A549 (cell line): ENCODE results near the gene PSMB5. TPM values are rescaled to one million over a fixed set of nuclear protein-coding genes. Genes with fewer than 3 reads are reported as not detected.

Source experiments
- ATAC-seq, 2 experiments: fragments of 200-7000 bp in 1 of 2; fragments of >200 bp in 1 of 2; cut with Nextera tagmentation in 1 of 2; cut with Tn5 transposase in 1 of 2; 3 replicates each; pipeline versions ENCODE4 v1.8.0 to v1.9.1; 2018 to 2020; ENCODE audit warnings: mild to moderate bottlenecking in 1 of 2, moderate library complexity in 1 of 2
- CTCF ChIA-PET: fragments of 300-600 bp; sonication (Branson Sonifier 250); formaldehyde crosslinking; extraction: SDS; loops from one replicate; lab custom pipeline; 2021; ENCODE audit warnings: antibody characterized with exemption, inconsistent platforms; lab: Yijun Ruan, JAX
- POLR2A ChIA-PET: fragments of 350-600 bp; formaldehyde crosslinking; extraction: SDS; loops from one replicate; lab custom pipeline; 2021; ENCODE audit warnings: antibody characterized with exemption, inconsistent platforms; lab: Yijun Ruan, JAX
- DNase-seq, 2 experiments: peaks; one replicate each; pipeline versions ENCODE4 v3.0.0 to v3.0.0-alpha.2; 2011 to 2016; ENCODE audit warnings: low read depth in 1 of 2, low spot score in 1 of 2
- FAIRE-seq: peaks from 2 replicates; lab custom pipeline; 2011; peaks lifted over from hg19 to GRCh38; lab: Jason Lieb, UNC
- H3K27ac ChIP-seq, 2 experiments: fragments of >200 bp; sonication (Bioruptor Twin); formaldehyde crosslinking; 3 replicates each; pipeline ENCODE4 v1.5.1; 2016 to 2017
- H3K4me1 ChIP-seq: fragments of >200 bp; sonication (Bioruptor Twin); formaldehyde crosslinking; 3 replicates; pipeline ENCODE4 v1.6.1; 2016
- H3K4me2 ChIP-seq: fragments of >200 bp; sonication (Bioruptor Twin); formaldehyde crosslinking; 3 replicates; pipeline ENCODE4 v1.6.1; 2016
- H3K4me3 ChIP-seq: fragments of >200 bp; sonication (Bioruptor Twin); formaldehyde crosslinking; 3 replicates; pipeline ENCODE4 v1.5.1; 2016
- H3K9me3 ChIP-seq: fragments of >200 bp; sonication (Bioruptor Twin); formaldehyde crosslinking; 3 replicates; pipeline ENCODE4 v1.6.1; 2016
- CBX8 ChIP-seq: fragments of 200-600 bp; sonication (generic); IDR thresholded peaks from 2 replicates; pipeline ENCODE4 v1.6.1; 2016
- CEBPB ChIP-seq, 2 experiments: fragments of >200 bp in 1 of 2; sonication (Bioruptor Twin) in 1 of 2; formaldehyde crosslinking in 1 of 2; IDR thresholded peaks; 2 replicates each; pipeline ENCODE4 v1.6.1; 2012 to 2016
- EHMT2 ChIP-seq: fragments of 200-600 bp; sonication (generic); IDR thresholded peaks from 2 replicates; pipeline ENCODE4 v1.6.1; 2016; ENCODE audit warnings: antibody characterized with exemption, low read depth, mild to moderate bottlenecking, moderate library complexity
- ESRRA ChIP-seq: fragments of 150-350 bp; IDR thresholded peaks from 2 replicates; pipeline ENCODE4 v1.6.1; 2014; ENCODE audit warnings: mild to moderate bottlenecking, low read length, borderline replicate concordance
- GATA3 ChIP-seq: IDR thresholded peaks from 2 replicates; pipeline ENCODE4 v1.6.1; 2012; ENCODE audit warnings: borderline replicate concordance
- HEYL ChIP-seq: fragments of 250-450 bp; sonication (Bioruptor Pico); IDR thresholded peaks from 2 replicates; pipeline ENCODE4 v1.8.0; 2021; ENCODE audit warnings: mild to moderate bottlenecking, moderate library complexity
- HOXB5 ChIP-seq: fragments of 250-450 bp; sonication (Bioruptor Pico); IDR thresholded peaks from 2 replicates; pipeline ENCODE4 v1.5.0; 2020; ENCODE audit warnings: mild to moderate bottlenecking, moderate library complexity
- MAFK ChIP-seq: fragments of 450-650 bp; IDR thresholded peaks from 2 replicates; pipeline ENCODE4 v1.6.1; 2014; ENCODE audit not compliant: partially characterized antibody
- NPAS2 ChIP-seq: fragments of 250-450 bp; sonication (Bioruptor Pico); IDR thresholded peaks from 2 replicates; pipeline ENCODE4 v1.8.0; 2022; ENCODE audit warnings: mild to moderate bottlenecking, moderate library complexity, borderline replicate concordance
- POLR2AphosphoS2 ChIP-seq: conservative IDR thresholded peaks from 2 replicates; pipeline ENCODE4 v1.6.1; 2012; ENCODE audit warnings: low read length, improper control_type of control experiment, inconsistent platforms
- RAD21 ChIP-seq, 2 experiments: fragments of >200 bp in 1 of 2; sonication (Bioruptor Twin) in 1 of 2; formaldehyde crosslinking in 1 of 2; IDR thresholded peaks in 1 of 2; conservative IDR thresholded peaks in 1 of 2; 2 replicates in 1 of 2; 3 replicates in 1 of 2; pipeline ENCODE4 v1.6.1; 2012 to 2018; ENCODE audit warnings: inconsistent platforms in 1 of 2
- RFX5 ChIP-seq: fragments of 450-650 bp; IDR thresholded peaks from 2 replicates; pipeline ENCODE4 v1.7.1; 2014; ENCODE audit warnings: antibody characterized with exemption, mild to moderate bottlenecking, moderate library complexity
- SREBF2 ChIP-seq: fragments of 450-650 bp; IDR thresholded peaks from 2 replicates; pipeline ENCODE4 v1.6.1; 2014; ENCODE audit warnings: mild to moderate bottlenecking, moderate library complexity
- TP53 ChIP-seq: fragments of 250-450 bp; sonication (Bioruptor Pico); IDR thresholded peaks from 2 replicates; pipeline ENCODE4 v1.5.0; 2021; ENCODE audit warnings: mild to moderate bottlenecking, moderate library complexity
- ZFP36 ChIP-seq: fragments of 450-650 bp; IDR thresholded peaks from 2 replicates; pipeline ENCODE4 v1.6.1; 2014; ENCODE audit warnings: borderline replicate concordance; ENCODE audit not compliant: partially characterized antibody
- ZSCAN20 ChIP-seq: fragments of 250-450 bp; sonication (Bioruptor Pico); IDR thresholded peaks from 2 replicates; pipeline ENCODE4 v1.8.0; 2022; ENCODE audit warnings: mild to moderate bottlenecking, moderate library complexity
- WGBS: methylation state at CpG from one replicate; pipeline ENCODE4 v1.1.6; 2017; ENCODE audit errors: missing lambda C conversion rate; 5-methylcytosine and 5-hydroxymethylcytosine counted together
- polyA plus RNA-seq, 4 experiments: library from polyadenylated mRNA; depleted of rRNA in 3 of 4; stranded (reverse); fragments of >200 nt; fragmentation: RNase III in 1 of 4; extraction: RNeasy Plus Mini Kit Qiagen cat#74134 plus additional on column Dnase treatment in 1 of 4; gene quantifications; 2 replicates in 3 of 4; 3 replicates in 1 of 4; pipeline ENCODE4 v1.2.3, GENCODE V29; 2011 to 2017
- TF ChIP-seq, protein P1 (sequence below): fragments of >200 bp; sonication (Bioruptor Twin); formaldehyde crosslinking; IDR thresholded peaks from 3 replicates; pipeline ENCODE4 v1.6.1; 2016
- TF ChIP-seq, protein P2 (sequence below): IDR thresholded peaks from 2 replicates; pipeline ENCODE4 v1.6.1; 2012; ENCODE audit warnings: low read depth, borderline replicate concordance
- TF ChIP-seq, protein P3 (sequence below): fragments of 150-350 bp; IDR thresholded peaks from 2 replicates; pipeline ENCODE4 v1.6.1; 2014; ENCODE audit warnings: low read depth, mild to moderate bottlenecking, low read length
- TF ChIP-seq, protein P4 (sequence below): IDR thresholded peaks from 2 replicates; pipeline ENCODE4 v1.6.1; 2012
- TF ChIP-seq, protein P5 (sequence below): IDR thresholded peaks from 2 replicates; pipeline ENCODE4 v1.6.1; 2012

PSMB5 gene
- polyA plus RNA-seq, 2 of the 4 experiments (the other 2 are of a cell fraction): 283 to 365 TPM

DNA sequence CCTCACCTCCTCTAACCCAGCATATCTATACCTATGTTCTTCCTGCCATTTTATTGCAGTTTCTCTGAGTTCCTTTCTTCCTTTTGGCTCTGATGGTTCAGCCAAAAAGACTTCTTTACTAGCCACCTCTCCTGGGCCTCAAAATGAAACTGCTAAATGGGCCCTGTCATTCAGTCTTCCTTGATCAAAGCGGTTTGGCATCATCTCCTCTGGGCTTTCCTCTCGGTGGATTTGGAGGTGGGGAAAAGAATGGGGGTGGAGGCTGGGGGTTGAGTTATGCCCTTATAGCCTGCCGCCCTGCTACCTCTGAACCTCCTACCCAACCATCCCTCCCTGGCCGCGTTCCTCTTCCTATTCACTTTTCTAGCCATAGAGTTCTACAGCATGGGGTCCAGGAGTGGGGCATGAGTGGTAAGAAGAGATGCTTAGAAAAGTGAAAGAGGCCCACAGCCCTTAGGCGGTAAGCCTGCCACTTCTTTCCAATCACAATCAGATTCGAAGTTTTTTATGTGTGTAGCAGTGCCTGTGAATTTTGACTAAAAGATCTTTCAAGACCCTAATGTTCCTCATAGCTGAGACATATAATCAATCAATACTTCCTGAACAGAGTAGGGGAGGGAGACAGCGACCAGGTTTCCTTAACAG is 54.8 kb downstream of the PSMB5 start:
- Histone ChIP-seq H3K4me3 (peak overlapping the region; percentile 89), H3K4me1 (peaks cover 54% of the 10 kb centered on the region), H3K4me2 (peak overlapping the region; percentile 96), H3K27ac (peak overlapping the region; percentile 98 to 100), H3K9me3 (no peaks in the 10 kb centered on the region)
- CTCF ChIA-PET: interaction anchor here (3.7 to 34.0 kb wide), 5 partner anchors 9 to 73 kb away, joined by 19 to 1206 read pairs (median 646); partner anchors contain the start of genes AJUBA, CDH24, PRMT5 and PSMB11
- FAIRE-seq (no peak), ATAC-seq (no peak), DNase-seq (peak in 1 of 2 experiments; percentile 18)
- 0 out of 2 replicates have a peak, but pooled peaks have one; percentile 12 for TF ChIP-seq GATA3
- no peak for TF ChIP-seq HOXB5 (CRISPR knock-in tag)
- no peak for TF ChIP-seq ZFP36
- TF ChIP-seq RFX5: no peak
- no peak for TF ChIP-seq SREBF2
- TF ChIP-seq, protein P1, sequence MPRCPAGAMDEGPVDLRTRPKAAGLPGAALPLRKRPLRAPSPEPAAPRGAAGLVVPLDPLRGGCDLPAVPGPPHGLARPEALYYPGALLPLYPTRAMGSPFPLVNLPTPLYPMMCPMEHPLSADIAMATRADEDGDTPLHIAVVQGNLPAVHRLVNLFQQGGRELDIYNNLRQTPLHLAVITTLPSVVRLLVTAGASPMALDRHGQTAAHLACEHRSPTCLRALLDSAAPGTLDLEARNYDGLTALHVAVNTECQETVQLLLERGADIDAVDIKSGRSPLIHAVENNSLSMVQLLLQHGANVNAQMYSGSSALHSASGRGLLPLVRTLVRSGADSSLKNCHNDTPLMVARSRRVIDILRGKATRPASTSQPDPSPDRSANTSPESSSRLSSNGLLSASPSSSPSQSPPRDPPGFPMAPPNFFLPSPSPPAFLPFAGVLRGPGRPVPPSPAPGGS: no peak
- no peak for TF ChIP-seq NPAS2
- no peak for TF ChIP-seq MAFK
- no peak for TF ChIP-seq RAD21 (conservative IDR thresholded peaks at IDR 0.05 in 1 of 2, IDR thresholded peaks at IDR 0.05 in 1 of 2)
- POLR2A ChIA-PET: no interaction called here
- WGBS: 3% methylated on average over 8 of the region's 8 CpGs

DNA sequence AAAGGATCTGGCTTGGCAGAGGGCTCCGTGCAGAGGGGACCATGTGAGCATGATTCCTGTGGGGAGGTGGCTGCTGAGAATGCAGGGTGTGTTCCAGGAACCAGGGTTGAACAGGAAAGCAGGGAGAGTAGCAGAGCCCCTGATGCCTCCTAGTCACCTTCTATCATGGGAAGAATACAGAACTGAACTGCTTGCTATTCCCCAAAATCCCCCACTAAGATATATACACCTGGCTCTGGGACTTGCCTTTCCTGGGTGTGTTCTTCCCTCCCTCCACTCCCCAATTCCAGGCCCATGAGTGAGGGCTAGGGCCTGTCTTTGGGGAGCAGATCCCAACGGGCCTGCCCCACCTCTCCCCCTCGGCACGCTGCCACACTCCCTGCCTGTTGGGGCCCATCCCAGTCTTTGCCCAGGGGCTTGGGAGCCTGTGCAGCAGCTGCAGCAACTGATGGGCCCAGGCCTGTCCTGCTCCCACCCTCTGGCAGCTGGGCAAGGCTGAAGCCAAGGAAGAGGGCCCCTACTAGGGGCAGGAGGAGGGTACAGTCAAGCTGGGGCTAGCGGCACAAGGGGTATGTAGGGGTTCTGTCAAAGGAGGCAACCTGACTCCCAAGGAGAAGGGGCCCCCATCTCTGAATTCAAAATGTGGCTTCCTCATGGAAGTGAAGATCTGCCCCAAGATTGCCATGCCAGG is 55.6 kb downstream of the PSMB5 start:
- POLR2A ChIA-PET: interaction anchor here (1.5 kb wide), 1 partner anchor 7 kb away, joined by 7 read pairs; no protein-coding TSS in a partner anchor
- TF ChIP-seq EHMT2 (no peak), TP53 (CRISPR knock-in tag) (no peak), ESRRA (no peak), NPAS2 (no peak), ZSCAN20 (CRISPR knock-in tag) (no peak), CEBPB (IDR thresholded peaks at IDR 0.05) (no peak), HEYL (no peak), CBX8 (no peak), POLR2AphosphoS2 (no peak)
- TF ChIP-seq, protein P2, sequence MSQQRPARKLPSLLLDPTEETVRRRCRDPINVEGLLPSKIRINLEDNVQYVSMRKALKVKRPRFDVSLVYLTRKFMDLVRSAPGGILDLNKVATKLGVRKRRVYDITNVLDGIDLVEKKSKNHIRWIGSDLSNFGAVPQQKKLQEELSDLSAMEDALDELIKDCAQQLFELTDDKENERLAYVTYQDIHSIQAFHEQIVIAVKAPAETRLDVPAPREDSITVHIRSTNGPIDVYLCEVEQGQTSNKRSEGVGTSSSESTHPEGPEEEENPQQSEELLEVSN: peak; percentile 7; the same call in 1 of the 2 replicates
- TF ChIP-seq, protein P3, sequence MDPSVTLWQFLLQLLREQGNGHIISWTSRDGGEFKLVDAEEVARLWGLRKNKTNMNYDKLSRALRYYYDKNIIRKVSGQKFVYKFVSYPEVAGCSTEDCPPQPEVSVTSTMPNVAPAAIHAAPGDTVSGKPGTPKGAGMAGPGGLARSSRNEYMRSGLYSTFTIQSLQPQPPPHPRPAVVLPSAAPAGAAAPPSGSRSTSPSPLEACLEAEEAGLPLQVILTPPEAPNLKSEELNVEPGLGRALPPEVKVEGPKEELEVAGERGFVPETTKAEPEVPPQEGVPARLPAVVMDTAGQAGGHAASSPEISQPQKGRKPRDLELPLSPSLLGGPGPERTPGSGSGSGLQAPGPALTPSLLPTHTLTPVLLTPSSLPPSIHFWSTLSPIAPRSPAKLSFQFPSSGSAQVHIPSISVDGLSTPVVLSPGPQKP: no peak
- TF ChIP-seq, protein P4, sequence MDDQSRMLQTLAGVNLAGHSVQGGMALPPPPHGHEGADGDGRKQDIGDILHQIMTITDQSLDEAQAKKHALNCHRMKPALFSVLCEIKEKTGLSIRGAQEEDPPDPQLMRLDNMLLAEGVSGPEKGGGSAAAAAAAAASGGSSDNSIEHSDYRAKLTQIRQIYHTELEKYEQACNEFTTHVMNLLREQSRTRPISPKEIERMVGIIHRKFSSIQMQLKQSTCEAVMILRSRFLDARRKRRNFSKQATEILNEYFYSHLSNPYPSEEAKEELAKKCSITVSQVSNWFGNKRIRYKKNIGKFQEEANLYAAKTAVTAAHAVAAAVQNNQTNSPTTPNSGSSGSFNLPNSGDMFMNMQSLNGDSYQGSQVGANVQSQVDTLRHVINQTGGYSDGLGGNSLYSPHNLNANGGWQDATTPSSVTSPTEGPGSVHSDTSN: no peak
- TF ChIP-seq, protein P5, sequence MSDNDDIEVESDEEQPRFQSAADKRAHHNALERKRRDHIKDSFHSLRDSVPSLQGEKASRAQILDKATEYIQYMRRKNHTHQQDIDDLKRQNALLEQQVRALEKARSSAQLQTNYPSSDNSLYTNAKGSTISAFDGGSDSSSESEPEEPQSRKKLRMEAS: peak; percentile 26
- ATAC-seq: no peak
- WGBS: 8% methylated on average over 5 of the region's 5 CpGs
- Histone ChIP-seq H3K9me3 (no peaks in the 10 kb centered on the region), H3K4me2 (peak overlapping the region; percentile 96), H3K4me3 (peak overlapping the region; percentile 89), H3K27ac (peak overlapping the region; percentile 98 to 100), H3K4me1 (peaks cover 61% of the 10 kb centered on the region)
- DNase-seq: no peak
- CTCF ChIA-PET: interaction anchor here (0.6 to 34.0 kb wide), 6 partner anchors 10 to 73 kb away, joined by 3 to 1206 read pairs (median 12); partner anchors contain the start of genes AJUBA, CDH24, PRMT5 and PSMB11
- FAIRE-seq: no peak
